ENCODE measurements around the gene SF3A1. TPM values are rescaled to one million over a fixed set of nuclear protein-coding genes. Genes with fewer than 3 reads are reported as not detected.

SF3A1 gene
- total and polyA plus RNA-seq, 9 of the 15 experiments (the other 6 are each of a cell fraction or from before 2014, with no cell fraction given): 6.7 to 228 (median 13.0) TPM

- Histone ChIP-seq H3K79me2 (ENCODE audit: control insufficient read depth, insufficient read depth, low read length) (no peaks in the 10 kb centered on the region), H3K4me1 (replicated peaks in 1 of 2; ENCODE audit: control insufficient read depth in 2 of 2, insufficient read depth in 2 of 2, low read length in 2 of 2) (no peaks in the 10 kb centered on the region), H3K9me3 (replicated peaks; ENCODE audit: control insufficient read depth, insufficient read depth, low read depth, low read length) (no peaks in the 10 kb centered on the region), H3K4me2 (ENCODE audit: insufficient read depth, low read length) (no peak overlapping the region), H3K9ac (ENCODE audit: insufficient read depth in 1 of 2, low read depth in 2 of 2, low read length in 2 of 2) (no peak overlapping the region), H3K27ac (ENCODE audit: extremely low read depth, low read depth, low read length) (no peak overlapping the region), H3K27me3 (ENCODE audit: control insufficient read depth in 2 of 2, insufficient read depth in 2 of 2, low read length in 2 of 2) (no peaks in the 10 kb centered on the region), H2AFZ (ENCODE audit: low read depth, low read length) (no peak overlapping the region), H4K20me1 (replicated peaks; ENCODE audit: control insufficient read depth, insufficient read depth, low read length) (no peaks in the 10 kb centered on the region), H3K4me3 (no peak overlapping the region), H3K9me1 (ENCODE audit: control insufficient read depth, insufficient read depth, low read length) (no peaks in the 10 kb centered on the region), H3K36me3 (ENCODE audit: control insufficient read depth, insufficient read depth, low read length) (peaks cover 98% of the 10 kb centered on the region)
- in situ Hi-C loops (cut with MboI) (no loop called here), intact Hi-C loops (cut with micrococcal nuclease) (no loop called here)
- DNase-seq (ENCODE audit: extremely low read depth in 1 of 4, low spot score in 3 of 4) (no peak), ATAC-seq (no peak), FAIRE-seq (no peak)
- ChIA-PET CTCF (ENCODE audit: low intra/inter-chr PET ratio) (no interaction called here), POLR2A (interaction anchor here (0.5 to 1.4 kb wide), 5 partner anchors 13 to 1432 kb away, joined by 3 to 8 read pairs (median 4); no protein-coding TSS in a partner anchor)
- 76% methylated on average over 8 of the region's 16 CpGs for WGBS (ENCODE audit: insufficient coverage, low coverage, missing lambda C conversion rate)
- TF ChIP-seq FOXJ3 (CRISPR knock-in tag; IDR thresholded peaks at IDR 0.05): no peak
- TF ChIP-seq, protein P1, sequence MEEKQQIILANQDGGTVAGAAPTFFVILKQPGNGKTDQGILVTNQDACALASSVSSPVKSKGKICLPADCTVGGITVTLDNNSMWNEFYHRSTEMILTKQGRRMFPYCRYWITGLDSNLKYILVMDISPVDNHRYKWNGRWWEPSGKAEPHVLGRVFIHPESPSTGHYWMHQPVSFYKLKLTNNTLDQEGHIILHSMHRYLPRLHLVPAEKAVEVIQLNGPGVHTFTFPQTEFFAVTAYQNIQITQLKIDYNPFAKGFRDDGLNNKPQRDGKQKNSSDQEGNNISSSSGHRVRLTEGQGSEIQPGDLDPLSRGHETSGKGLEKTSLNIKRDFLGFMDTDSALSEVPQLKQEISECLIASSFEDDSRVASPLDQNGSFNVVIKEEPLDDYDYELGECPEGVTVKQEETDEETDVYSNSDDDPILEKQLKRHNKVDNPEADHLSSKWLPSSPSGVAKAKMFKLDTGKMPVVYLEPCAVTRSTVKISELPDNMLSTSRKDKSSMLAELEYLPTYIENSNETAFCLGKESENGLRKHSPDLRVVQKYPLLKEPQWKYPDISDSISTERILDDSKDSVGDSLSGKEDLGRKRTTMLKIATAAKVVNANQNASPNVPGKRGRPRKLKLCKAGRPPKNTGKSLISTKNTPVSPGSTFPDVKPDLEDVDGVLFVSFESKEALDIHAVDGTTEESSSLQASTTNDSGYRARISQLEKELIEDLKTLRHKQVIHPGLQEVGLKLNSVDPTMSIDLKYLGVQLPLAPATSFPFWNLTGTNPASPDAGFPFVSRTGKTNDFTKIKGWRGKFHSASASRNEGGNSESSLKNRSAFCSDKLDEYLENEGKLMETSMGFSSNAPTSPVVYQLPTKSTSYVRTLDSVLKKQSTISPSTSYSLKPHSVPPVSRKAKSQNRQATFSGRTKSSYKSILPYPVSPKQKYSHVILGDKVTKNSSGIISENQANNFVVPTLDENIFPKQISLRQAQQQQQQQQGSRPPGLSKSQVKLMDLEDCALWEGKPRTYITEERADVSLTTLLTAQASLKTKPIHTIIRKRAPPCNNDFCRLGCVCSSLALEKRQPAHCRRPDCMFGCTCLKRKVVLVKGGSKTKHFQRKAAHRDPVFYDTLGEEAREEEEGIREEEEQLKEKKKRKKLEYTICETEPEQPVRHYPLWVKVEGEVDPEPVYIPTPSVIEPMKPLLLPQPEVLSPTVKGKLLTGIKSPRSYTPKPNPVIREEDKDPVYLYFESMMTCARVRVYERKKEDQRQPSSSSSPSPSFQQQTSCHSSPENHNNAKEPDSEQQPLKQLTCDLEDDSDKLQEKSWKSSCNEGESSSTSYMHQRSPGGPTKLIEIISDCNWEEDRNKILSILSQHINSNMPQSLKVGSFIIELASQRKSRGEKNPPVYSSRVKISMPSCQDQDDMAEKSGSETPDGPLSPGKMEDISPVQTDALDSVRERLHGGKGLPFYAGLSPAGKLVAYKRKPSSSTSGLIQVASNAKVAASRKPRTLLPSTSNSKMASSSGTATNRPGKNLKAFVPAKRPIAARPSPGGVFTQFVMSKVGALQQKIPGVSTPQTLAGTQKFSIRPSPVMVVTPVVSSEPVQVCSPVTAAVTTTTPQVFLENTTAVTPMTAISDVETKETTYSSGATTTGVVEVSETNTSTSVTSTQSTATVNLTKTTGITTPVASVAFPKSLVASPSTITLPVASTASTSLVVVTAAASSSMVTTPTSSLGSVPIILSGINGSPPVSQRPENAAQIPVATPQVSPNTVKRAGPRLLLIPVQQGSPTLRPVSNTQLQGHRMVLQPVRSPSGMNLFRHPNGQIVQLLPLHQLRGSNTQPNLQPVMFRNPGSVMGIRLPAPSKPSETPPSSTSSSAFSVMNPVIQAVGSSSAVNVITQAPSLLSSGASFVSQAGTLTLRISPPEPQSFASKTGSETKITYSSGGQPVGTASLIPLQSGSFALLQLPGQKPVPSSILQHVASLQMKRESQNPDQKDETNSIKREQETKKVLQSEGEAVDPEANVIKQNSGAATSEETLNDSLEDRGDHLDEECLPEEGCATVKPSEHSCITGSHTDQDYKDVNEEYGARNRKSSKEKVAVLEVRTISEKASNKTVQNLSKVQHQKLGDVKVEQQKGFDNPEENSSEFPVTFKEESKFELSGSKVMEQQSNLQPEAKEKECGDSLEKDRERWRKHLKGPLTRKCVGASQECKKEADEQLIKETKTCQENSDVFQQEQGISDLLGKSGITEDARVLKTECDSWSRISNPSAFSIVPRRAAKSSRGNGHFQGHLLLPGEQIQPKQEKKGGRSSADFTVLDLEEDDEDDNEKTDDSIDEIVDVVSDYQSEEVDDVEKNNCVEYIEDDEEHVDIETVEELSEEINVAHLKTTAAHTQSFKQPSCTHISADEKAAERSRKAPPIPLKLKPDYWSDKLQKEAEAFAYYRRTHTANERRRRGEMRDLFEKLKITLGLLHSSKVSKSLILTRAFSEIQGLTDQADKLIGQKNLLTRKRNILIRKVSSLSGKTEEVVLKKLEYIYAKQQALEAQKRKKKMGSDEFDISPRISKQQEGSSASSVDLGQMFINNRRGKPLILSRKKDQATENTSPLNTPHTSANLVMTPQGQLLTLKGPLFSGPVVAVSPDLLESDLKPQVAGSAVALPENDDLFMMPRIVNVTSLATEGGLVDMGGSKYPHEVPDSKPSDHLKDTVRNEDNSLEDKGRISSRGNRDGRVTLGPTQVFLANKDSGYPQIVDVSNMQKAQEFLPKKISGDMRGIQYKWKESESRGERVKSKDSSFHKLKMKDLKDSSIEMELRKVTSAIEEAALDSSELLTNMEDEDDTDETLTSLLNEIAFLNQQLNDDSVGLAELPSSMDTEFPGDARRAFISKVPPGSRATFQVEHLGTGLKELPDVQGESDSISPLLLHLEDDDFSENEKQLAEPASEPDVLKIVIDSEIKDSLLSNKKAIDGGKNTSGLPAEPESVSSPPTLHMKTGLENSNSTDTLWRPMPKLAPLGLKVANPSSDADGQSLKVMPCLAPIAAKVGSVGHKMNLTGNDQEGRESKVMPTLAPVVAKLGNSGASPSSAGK (IDR thresholded peaks at IDR 0.05): no peak
- 0 out of 2 replicates have a peak, but pooled peaks have one; percentile 1 for TF ChIP-seq POLR2G (IDR thresholded peaks at IDR 0.05; ENCODE audit: low read depth, low read length)
- no TSS peak for BruUV-seq (replicated peaks)
These were observed 15.6 kb downstream of the SF3A1 start for GRCh38 chr22:30340911-30341685.

Data from K562 (cell line).